HG03139 (cell line): Measurements from ENCODE around the gene ACAN.

Source experiments
- ATAC-seq: cut with Tn5 transposase; IDR thresholded peaks from one replicate; pipeline ENCODE4 v1.9.1; 2021; ENCODE audit not compliant: unreplicated experiment

Gene ACAN

DNA sequence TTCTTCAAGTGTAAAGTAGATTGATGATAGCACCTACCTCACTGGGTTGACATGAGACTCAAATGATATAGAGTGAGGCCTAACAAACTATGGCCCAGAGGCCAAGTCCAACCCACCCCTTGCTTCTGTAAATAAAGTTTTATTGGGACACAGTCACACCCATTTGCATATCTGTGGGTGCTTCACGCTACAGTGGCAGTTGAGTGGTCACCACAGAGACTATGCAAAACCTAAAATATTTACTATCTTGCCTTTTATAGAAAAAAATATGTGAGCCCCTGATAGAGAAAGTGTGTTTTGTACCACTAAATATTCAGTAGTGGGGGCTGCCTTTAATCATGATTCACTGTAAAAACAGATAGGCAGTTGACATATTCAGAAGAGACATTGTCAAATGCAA lies 38.0 kb downstream of the ACAN start:
- ATAC-seq, result no peak

DNA sequence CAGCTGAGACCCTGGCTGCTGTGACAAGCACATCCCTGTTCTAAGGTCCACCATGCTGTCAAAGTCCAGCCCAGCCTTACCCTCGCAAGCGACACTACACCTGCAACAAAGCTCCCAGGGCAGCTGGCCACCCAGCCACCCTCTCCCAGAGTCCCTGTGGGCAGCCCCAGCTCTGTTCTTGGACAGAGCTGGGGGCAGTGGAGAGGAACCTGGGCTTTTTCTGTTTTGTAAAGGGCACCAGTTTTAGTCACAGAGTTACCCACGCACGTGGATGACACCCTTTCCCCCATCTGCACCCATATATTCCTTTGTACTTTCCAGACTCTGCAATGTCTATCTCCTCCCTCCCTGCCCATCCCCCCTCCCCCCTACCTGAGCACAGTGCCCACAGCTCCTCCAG lies 38.9 kb downstream of the ACAN start:
- ATAC-seq, result no peak

DNA sequence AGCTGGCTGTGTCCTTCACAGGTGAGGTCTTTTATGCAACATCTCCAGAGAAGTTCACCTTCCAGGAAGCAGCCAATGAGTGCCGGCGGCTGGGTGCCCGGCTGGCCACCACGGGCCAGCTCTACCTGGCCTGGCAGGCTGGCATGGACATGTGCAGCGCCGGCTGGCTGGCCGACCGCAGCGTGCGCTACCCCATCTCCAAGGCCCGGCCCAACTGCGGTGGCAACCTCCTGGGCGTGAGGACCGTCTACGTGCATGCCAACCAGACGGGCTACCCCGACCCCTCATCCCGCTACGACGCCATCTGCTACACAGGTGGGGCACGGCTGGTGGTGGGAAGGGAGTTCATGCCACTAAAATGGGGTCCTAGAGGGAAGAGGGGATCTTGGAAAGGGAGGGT lies 40.1 kb downstream of the ACAN start:
- no peak for ATAC-seq

GRCh38 chr15:88844749-88845386 lies 41.6 kb downstream of the ACAN start:
- ATAC-seq, result no peak

DNA sequence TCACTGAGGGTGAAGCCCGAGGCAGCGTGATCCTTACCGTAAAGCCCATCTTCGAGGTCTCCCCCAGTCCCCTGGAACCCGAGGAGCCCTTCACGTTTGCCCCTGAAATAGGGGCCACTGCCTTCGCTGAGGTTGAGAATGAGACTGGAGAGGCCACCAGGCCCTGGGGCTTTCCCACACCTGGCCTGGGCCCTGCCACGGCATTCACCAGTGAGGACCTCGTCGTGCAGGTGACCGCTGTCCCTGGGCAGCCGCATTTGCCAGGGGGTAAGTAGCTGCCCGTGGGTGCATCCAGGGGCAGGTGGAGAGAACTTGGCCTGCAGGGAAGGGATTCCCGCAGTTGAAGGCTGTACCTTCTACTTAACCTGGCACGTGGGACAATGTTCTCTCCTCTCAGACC lies 42.4 kb downstream of the ACAN start:
- ATAC-seq, result no peak

DNA sequence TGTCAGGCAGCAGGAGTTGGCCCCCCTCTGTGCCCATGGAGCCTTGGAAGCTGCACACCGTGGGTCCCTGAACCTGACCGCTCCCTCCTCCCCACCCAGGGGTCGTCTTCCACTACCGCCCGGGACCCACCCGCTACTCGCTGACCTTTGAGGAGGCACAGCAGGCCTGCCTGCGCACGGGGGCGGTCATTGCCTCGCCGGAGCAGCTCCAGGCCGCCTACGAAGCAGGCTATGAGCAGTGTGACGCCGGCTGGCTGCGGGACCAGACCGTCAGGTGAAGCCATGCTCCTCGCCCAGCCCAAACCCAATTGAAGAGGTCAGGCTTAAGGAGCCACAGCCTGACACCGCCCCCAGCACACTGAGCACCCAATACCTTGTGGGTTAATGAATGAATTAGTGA lies 43.9 kb downstream of the ACAN start:
- no peak for ATAC-seq

DNA sequence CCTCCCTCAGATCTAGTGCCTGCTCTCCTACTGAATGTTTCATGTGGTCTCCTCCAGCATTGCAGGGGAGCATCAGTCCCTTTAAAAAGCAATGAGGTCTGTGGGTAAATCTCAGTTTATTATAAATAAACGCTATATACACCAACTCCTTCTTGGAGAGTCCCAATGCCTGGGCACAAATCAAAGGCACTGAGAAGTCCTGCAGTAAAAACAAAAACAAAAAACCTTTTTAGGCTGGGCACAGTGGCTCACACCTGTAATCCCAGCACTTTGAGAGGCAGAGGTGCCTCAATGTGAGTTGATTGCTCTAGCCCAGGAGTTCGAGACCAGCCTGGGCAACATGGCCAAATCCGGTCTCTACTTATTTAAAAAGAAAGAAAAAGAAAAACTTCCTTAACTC lies 45.0 kb downstream of the ACAN start:
- ATAC-seq, result no peak

DNA sequence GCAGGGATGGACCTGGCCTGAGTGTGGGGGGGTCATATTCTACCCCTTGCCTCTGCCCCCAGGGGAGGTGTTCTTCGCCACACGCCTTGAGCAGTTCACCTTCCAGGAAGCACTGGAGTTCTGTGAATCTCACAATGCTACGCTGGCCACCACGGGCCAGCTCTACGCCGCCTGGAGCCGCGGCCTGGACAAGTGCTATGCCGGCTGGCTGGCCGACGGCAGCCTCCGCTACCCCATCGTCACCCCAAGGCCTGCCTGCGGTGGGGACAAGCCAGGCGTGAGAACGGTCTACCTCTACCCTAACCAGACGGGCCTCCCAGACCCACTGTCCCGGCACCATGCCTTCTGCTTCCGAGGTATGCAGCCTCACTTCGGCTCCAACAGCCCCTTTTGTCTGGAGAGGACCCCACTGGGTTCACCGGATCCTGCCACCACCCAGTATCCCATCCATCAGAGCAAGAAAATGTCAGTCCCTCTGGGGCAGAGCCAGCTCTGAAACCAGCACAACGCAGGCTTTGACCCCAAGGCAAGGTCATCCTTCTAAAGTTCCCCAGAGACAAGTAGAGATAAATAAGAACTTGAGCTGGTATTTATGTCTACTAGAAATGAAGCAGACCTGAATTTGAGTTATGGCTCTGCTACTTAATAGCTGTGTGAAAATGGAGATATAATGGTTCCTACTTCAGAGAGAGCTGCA lies 46.3 kb downstream of the ACAN start:
- no peak for ATAC-seq

GRCh38 chr15:88852476-88852875 lies 49.2 kb downstream of the ACAN start:
- ATAC-seq, result no peak

GRCh38 chr15:88858934-88859333 lies 55.7 kb downstream of the ACAN start:
- ATAC-seq, result no peak

DNA sequence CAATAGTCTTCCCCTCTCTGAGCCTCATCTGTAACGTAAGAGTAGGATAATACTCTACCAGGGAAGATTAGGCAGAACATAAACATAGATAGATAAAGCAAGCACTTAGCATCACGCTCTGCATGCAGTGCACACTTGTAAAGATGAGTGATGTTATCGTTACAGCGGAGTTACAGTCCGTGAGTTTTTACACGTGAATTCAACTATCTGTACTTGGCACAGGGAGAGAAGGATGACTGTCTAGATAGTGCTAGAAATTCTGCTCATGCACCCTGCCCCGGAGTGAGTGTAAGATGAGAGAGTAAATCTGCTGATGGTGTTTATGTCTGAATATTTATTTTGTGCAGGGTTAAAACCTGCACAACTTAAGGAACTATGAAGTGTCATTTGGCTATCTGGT lies 56.3 kb downstream of the ACAN start:
- no peak for ATAC-seq

- ATAC-seq, result no peak
Measured at GRCh38 chr15:88860212-88860611, 57.0 kb downstream of the ACAN start.

- ATAC-seq, result no peak
Measured at GRCh38 chr15:88863412-88863811, 60.2 kb downstream of the ACAN start.

- ATAC-seq, result no peak
Measured at GRCh38 chr15:88864861-88865497, 61.7 kb downstream of the ACAN start.

- no peak for ATAC-seq
Measured at GRCh38 chr15:88865498-88866099, 62.4 kb downstream of the ACAN start.

GRCh38 chr15:88866295-88866881 lies 63.2 kb downstream of the ACAN start:
- ATAC-seq, result no peak

GRCh38 chr15:88871313-88871712 lies 68.1 kb downstream of the ACAN start:
- ATAC-seq, result no peak

GRCh38 chr15:88872106-88872505 lies 68.9 kb downstream of the ACAN start:
- no peak for ATAC-seq

DNA sequence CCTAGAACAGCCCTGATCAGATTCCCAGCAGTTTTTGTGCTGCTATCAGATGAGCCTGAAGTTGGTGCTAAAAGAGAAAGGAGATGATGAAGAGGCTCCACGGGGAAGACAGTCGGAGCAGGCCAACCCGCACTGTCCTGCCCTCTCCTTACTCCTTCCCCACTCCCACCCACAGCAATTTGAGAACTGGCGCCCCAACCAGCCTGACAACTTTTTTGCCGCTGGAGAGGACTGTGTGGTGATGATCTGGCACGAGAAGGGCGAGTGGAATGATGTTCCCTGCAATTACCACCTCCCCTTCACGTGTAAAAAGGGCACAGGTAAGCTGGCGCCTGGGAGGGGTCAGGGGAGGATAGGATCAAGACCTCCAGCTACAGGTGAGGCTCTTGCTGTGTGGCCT lies 69.5 kb downstream of the ACAN start:
- ATAC-seq, result no peak

GRCh38 chr15:88873786-88874185 lies 70.5 kb downstream of the ACAN start:
- ATAC-seq, result no peak

DNA sequence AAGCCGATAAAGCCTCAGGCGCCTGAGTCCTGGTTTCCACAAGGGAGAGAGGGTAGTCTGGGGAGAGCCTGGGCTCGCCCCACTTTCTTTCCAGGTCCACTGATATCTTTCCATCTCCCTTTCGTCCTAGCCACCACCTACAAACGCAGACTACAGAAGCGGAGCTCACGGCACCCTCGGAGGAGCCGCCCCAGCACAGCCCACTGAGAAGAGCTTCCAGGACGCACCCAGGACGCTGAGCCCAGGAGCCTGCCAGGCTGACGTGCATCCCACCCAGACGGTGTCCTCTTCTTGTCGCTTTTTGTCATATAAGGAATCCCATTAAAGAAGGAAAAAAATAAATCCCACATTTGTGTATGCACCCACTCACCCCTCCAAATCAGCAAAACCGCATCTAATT lies 71.0 kb downstream of the ACAN start:
- ATAC-seq, result no peak

DNA sequence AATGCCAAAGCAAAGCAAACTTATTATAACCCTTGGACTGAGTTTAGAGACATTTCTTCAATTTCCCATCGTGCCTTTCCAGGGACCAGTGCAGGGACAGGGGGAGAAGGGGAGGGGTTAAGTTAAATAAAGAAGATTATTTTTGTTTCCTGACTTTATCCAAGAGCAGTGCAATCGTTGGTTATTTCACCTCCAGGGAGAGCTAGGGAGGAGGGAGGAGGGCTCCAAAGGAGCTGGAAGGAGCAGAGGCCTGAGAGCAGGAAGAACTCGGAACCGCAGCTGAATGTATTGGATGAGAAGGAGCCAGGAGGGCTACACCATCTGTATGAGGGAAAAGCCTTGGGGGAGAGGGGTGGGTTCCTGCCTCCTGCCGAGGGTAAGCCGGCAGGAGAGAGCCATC lies 71.4 kb downstream of the ACAN start:
- ATAC-seq, result no peak
